Sigmoid colon (tissue), 7 donors: ENCODE results near the gene KIF26B. TPM values are rescaled to one million over a fixed set of nuclear protein-coding genes. Genes with fewer than 3 reads are reported as not detected.

Source experiments
- DNase-seq: peaks from one replicate; pipeline ENCODE4 v3.0.0-alpha.2; 2019
- H3K27ac ChIP-seq, 4 donors: fragments of 200-600 bp; sonication (generic); one replicate each; pipeline ENCODE4 v1.5.1; 2016 to 2019; ENCODE audit warnings: mild to moderate bottlenecking in 1 of 4
- H3K27me3 ChIP-seq, 3 donors: fragments of 200-600 bp; sonication (generic); one replicate each; pipeline ENCODE4 v1.5.1; 2019; ENCODE audit warnings: mild to moderate bottlenecking in 1 of 3
- H3K36me3 ChIP-seq, 4 donors: fragments of 200-600 bp; sonication (generic); one replicate each; pipeline ENCODE4 v1.5.1; 2016 to 2019
- H3K4me1 ChIP-seq, 4 donors: fragments of 200-600 bp; sonication (generic); one replicate each; pipeline ENCODE4 v1.5.1; 2017 to 2019
- H3K4me3 ChIP-seq, 4 donors: fragments of 200-600 bp; sonication (generic); one replicate each; pipeline ENCODE4 v1.5.1; 2017 to 2019; ENCODE audit warnings: mild to moderate bottlenecking in 2 of 4, moderate library complexity in 1 of 4
- H3K9me3 ChIP-seq, 4 donors: fragments of 200-600 bp in 3 of 4; sonication (generic) in 3 of 4; one replicate each; pipeline versions ENCODE4 v1.5.1 to v1.6.1; 2013 to 2019
- CTCF ChIP-seq, 4 experiments: fragments of 450-650 bp in 3 of 4; fragments of 200-600 bp in 1 of 4; IDR thresholded peaks; one replicate each; pipeline ENCODE4 v1.5.1; 2016 to 2019; ENCODE audit warnings: antibody characterized with exemption in 4 of 4, mild to moderate bottlenecking in 3 of 4, moderate library complexity in 2 of 4
- EP300 ChIP-seq, 4 donors: sonication (generic); formaldehyde crosslinking; IDR thresholded peaks; one replicate each; pipeline ENCODE4 v1.6.1; 2017; ENCODE audit warnings: antibody characterized with exemption in 4 of 4
- POLR2A ChIP-seq, 2 donors: fragments of 450-650 bp; IDR thresholded peaks; one replicate each; pipeline ENCODE4 v1.6.1; 2016; ENCODE audit warnings: antibody characterized with exemption in 2 of 2, mild to moderate bottlenecking in 2 of 2, moderate library complexity in 2 of 2
- POLR2AphosphoS5 ChIP-seq, 4 donors: sonication (generic); formaldehyde crosslinking; IDR thresholded peaks; one replicate each; pipeline ENCODE4 v1.6.1; 2017; ENCODE audit warnings: antibody characterized with exemption in 4 of 4
- WGBS, 2 donors: extraction: QIAGEN DNeasy Blood & Tissue Kit; methylation state at CpG; one replicate each; pipeline ENCODE4 v1.1.7; 2013; 5-methylcytosine and 5-hydroxymethylcytosine counted together
- intact Hi-C: fragments of 100-400 bp; cut with DNase I; formaldehyde crosslinking; loops from one replicate; pipeline ENCODE4 v1.15.1; 2023
- polyA plus RNA-seq, 3 donors: library from polyadenylated mRNA; stranded (reverse); fragments of 200-250 nt; gene quantifications; one replicate each; pipeline ENCODE4 v1.2.3, GENCODE V29; 2013
- total RNA-seq, 4 donors: library from RNA; depleted of rRNA; stranded (reverse); fragments of >200 nt; gene quantifications; one replicate each; pipeline ENCODE4 v1.1.0, GENCODE V29; 2016
- donor health status: healthy with polysubstance abuse.
- donor health status: Bipolar disorder and iron deficiency.
- donor health status: healthy.

KIF26B gene
- total and polyA plus RNA-seq, 7 donors = under 0.01 to 5.5 (median 1.4) TPM; not detected in 1

- DNase-seq = no peak
- WGBS, 2 donors = 86 to 89% methylated on average over 5 of the region's 5 CpGs
These were observed 183.7 kb downstream of the KIF26B start for GRCh38 chr1:245338485-245338877.

GRCh38 chr1:245341743-245342142 is 187.0 kb downstream of the KIF26B start:
- TF ChIP-seq CTCF (IDR thresholded peaks at IDR 0.05) (no peak), EP300 (IDR thresholded peaks at IDR 0.05) (no peak), POLR2A (IDR thresholded peaks at IDR 0.05) (no peak), POLR2AphosphoS5 (IDR thresholded peaks at IDR 0.05) (no peak)
- no peaks in the 10 kb centered on the region for H3K27me3 ChIP-seq
- 80 to 88% methylated on average over 5 of the region's 5 CpGs for WGBS, 2 donors
- intact Hi-C loops = no loop called here
- H3K36me3 ChIP-seq = no peaks in the 10 kb centered on the region
- H3K9me3 ChIP-seq = no peaks in the 10 kb centered on the region
- H3K4me1 ChIP-seq = no peaks in the 10 kb centered on the region
- H3K4me3 ChIP-seq = no peak overlapping the region
- H3K27ac ChIP-seq = no peak overlapping the region
- no peak for DNase-seq

More at GRCh38 chr1:245338485-245338877, 183.7 kb downstream of the KIF26B start:
- TF ChIP-seq POLR2AphosphoS5 (IDR thresholded peaks at IDR 0.05) = no peak
- TF ChIP-seq POLR2A (IDR thresholded peaks at IDR 0.05) = no peak
- TF ChIP-seq CTCF (IDR thresholded peaks at IDR 0.05) = no peak
- no peak for TF ChIP-seq EP300 (IDR thresholded peaks at IDR 0.05)
- no peak overlapping the region for H3K27ac ChIP-seq
- H3K4me1 ChIP-seq = no peaks in the 10 kb centered on the region
- H3K27me3 ChIP-seq = peaks cover 0 to 3% (median 0%) of the 10 kb centered on the region in 3 donors
- no peaks in the 10 kb centered on the region for H3K9me3 ChIP-seq
- intact Hi-C loops = no loop called here
- no peaks in the 10 kb centered on the region for H3K36me3 ChIP-seq
- H3K4me3 ChIP-seq = no peak overlapping the region

- 63 to 75% methylated on average over 25 of the region's 25 CpGs for WGBS, 2 donors
- H3K4me3 ChIP-seq = no peak overlapping the region
These were observed 190.6 kb downstream of the KIF26B start for GRCh38 chr1:245345191-245345884.

GRCh38 chr1:245348626-245349025 is 193.8 kb downstream of the KIF26B start:
- intact Hi-C loops = no loop called here
- Histone ChIP-seq H3K27me3 (no peaks in the 10 kb centered on the region), H3K4me1 (no peaks in the 10 kb centered on the region), H3K27ac (no peak overlapping the region), H3K36me3 (no peaks in the 10 kb centered on the region), H3K4me3 (no peak overlapping the region), H3K9me3 (no peaks in the 10 kb centered on the region)
- 90 to 91% methylated on average over 9 of the region's 9 CpGs for WGBS, 2 donors
- DNase-seq = peak; percentile 30
- TF ChIP-seq CTCF (IDR thresholded peaks at IDR 0.05) (no peak), POLR2AphosphoS5 (IDR thresholded peaks at IDR 0.05) (no peak), POLR2A (IDR thresholded peaks at IDR 0.05) (no peak), EP300 (IDR thresholded peaks at IDR 0.05) (no peak)

More at GRCh38 chr1:245345191-245345884, 190.6 kb downstream of the KIF26B start:
- intact Hi-C loops = no loop called here
- no peak for TF ChIP-seq POLR2AphosphoS5 (IDR thresholded peaks at IDR 0.05)
- no peak for TF ChIP-seq CTCF (IDR thresholded peaks at IDR 0.05)
- no peak for TF ChIP-seq EP300 (IDR thresholded peaks at IDR 0.05)
- TF ChIP-seq POLR2A (IDR thresholded peaks at IDR 0.05) = no peak
- Histone ChIP-seq H3K27me3 (no peaks in the 10 kb centered on the region), H3K4me1 (no peaks in the 10 kb centered on the region), H3K9me3 (no peaks in the 10 kb centered on the region), H3K36me3 (no peaks in the 10 kb centered on the region), H3K27ac (no peak overlapping the region)
- peak; percentile 21 for DNase-seq
